HTR-8/SVneo (cell line): ENCODE measurements around the gene CMC4.
A peak's percentile ranks its signal among the peaks of the same experiment; 100 is the strongest.

ENCODE experiments used
- DNase-seq: peaks from one replicate; pipeline ENCODE4 v3.0.0; 2011; ENCODE audit warnings: low spot score, mixed read lengths; ENCODE audit not compliant: insufficient read length
- FAIRE-seq: peaks from 2 replicates; lab custom pipeline; 2011; peaks lifted over from hg19 to GRCh38; lab: Jason Lieb, UNC

Gene CMC4, protein sequence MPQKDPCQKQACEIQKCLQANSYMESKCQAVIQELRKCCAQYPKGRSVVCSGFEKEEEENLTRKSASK

DNA sequence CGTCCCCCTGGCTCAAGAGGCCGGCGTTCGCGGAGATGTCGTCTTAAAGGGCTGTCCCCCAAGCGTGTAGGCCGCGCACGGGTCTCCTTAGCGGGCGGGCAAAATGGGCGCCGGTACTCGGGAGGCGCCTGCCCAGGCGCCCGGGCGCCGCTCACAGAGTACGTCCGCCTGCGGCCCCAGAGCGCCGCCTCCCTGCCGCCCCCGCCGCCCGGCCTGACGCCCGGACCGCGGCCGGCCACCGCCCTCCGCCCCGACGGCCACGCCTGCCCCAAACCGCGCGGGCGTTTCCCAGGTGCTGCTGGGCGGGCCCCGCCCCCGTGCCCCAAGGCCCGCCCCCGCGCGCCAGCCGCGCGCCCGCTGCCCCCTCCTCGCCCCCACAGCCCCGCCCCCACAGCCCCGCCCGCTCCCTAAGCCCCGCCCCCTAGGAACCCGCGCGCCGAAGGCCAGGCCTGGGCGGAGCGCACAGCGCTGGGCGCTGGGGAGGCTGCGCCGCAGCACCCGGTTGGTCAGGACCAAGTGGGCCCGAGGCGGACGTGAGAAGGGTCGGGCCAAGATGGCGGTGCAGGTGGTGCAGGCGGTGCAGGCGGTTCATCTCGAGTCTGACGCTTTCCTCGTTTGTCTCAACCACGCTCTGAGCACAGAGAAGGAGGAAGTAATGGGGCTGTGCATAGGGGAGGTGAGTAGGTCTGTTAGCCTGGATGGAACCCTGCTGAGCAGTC is at the start of gene CMC4, which contains the start of the genes BRCC3 and MTCP1:
CMC4 (minus strand) TSS at position 162 of the 719 bp plus-strand sequence. CDS start 7,113 bp downstream, outside the sequence.
BRCC3 (plus strand) TSS at position 534 of the 719 bp plus-strand sequence; CDS start at position 554, 20 bp downstream.
MTCP1 (minus strand) TSS at position 162 of the 719 bp plus-strand sequence. CDS start 5,126 bp downstream, outside the sequence.
- DNase-seq (peak; percentile 63), FAIRE-seq (no peak)

- no peak for FAIRE-seq
- no peak for DNase-seq
Measured at GRCh38 chrX:155115174-155115819, 44.4 kb upstream of the CMC4 start.

DNA sequence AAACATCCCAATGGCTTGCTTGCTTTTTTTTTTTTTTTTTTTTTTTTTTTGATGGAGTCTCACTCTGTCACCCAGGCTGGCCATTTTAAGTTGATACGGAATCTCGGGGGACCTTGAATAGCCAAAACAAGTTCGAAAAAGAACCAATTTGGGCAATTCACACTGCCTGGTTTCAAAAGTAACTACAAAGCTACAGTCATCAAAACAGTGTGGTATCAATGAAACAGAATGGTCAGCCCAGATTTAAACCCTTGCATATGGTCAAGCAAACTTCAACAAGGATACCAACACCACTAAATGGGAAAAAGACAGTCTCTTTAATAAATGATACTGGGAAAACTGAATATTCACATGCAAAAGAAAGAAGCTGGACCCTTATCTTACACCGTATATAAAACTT is 42.2 kb upstream of the CMC4 start:
- DNase-seq (no peak), FAIRE-seq (no peak)

DNA sequence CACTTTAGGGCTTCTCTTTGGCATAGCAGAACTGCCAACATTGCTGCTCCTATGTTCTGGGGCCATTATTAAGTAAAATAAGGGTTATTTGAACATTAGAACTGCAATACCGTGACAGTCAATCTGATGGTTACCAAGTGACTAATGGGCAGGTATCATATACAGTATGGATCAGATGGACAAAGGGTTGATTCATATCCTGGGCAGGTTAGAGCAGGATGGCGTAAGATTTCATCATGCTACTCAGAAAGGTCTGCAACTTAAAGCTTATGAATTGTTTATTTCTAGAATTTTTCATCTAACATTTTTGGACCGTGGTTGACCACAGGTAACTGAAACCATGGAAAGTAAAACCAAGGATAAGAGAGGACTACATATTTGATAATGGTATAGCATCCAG is 41.2 kb upstream of the CMC4 start:
- DNase-seq, result no peak
- FAIRE-seq, result no peak

DNA sequence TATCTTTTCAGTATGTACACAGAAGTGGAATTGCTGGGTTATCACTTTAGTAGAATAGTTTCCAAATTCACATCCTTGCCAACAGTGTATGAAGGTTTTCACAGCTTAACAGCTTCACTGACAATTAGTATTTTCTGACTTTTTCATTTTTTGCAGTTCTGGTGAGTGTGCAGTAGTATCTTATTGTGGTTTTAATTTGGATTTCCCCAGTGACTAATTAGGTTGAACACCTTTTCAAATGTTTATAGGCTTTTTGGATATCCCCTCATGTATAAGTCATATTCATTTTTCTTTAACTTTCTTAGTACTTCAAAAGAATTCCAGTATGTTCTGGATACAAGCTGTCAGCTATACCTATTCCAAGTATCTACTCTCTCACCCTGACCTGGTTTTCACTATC is 37.5 kb upstream of the CMC4 start:
- FAIRE-seq, result no peak

DNA sequence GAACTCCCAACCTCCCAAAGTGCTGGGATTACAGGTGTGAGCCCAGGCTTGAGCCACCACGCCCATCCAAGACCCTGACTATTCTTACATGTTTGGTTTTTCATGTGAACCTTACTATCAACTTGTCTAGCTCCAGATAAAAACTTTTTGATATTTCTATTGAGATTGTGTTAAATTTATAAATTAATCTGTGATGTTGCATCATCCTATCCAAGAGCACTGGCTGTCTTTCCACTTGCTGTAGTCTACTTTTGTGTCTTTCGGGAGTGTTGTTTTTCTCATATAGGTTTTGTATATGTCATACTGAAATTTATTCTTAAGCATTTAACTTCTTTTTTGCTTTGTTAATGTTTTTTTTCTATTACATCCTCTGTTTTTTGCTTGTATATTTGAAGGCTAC is 35.0 kb upstream of the CMC4 start:
- DNase-seq (no peak), FAIRE-seq (no peak)

More for the DNA sequence above, 37.5 kb upstream of the CMC4 start:
- no peak for DNase-seq

- DNase-seq (peak; percentile 1), FAIRE-seq (no peak)
Measured at GRCh38 chrX:155094468-155095061, 23.6 kb upstream of the CMC4 start.

GRCh38 chrX:155086961-155087735 is 16.2 kb upstream of the CMC4 start:
- no peak for FAIRE-seq

GRCh38 chrX:155086202-155086840 is 15.4 kb upstream of the CMC4 start:
- FAIRE-seq, result no peak

More at GRCh38 chrX:155086961-155087735, 16.2 kb upstream of the CMC4 start:
- no peak for DNase-seq

GRCh38 chrX:155071694-155072280 is 851 bp upstream of the CMC4 start:
- FAIRE-seq, result no peak

More at GRCh38 chrX:155086202-155086840, 15.4 kb upstream of the CMC4 start:
- DNase-seq, result no peak

DNA sequence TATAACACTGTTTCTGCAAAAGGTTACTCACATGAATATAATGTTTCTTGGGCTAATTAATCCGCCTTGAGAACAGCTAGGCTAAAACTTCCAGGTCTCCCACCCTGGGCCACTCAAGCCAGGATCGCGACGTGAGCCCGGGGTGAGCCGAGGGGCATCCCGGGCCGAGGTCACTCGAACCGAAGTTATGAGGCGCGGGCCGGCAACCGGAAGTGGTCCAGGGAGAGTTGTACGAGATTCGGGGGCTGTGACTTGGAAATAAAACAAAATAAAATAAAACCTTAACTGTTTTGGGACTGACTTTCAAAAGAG is 317 bp downstream of the CMC4 start:
- FAIRE-seq, result no peak
- peak; percentile 2 for DNase-seq

More at GRCh38 chrX:155071694-155072280, 851 bp upstream of the CMC4 start:
- DNase-seq, result no peak

DNA sequence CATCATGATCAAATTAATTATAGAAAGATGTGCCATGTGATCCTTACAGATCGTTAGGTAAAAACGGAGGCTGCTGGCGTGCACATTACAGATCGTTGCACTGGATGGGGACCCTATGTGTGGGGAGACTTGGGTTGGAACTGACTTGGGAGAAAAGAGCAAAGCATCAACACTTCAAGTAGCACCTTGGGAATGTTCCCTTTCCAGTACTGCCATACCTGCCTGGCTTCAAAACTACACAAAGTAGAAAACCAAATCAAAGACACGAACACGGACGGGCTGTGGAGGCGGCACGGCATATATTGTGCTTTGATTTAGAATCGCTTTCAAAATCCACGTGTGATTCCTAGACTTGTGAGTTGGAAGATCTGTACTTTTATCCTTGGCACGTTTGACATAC is 898 bp downstream of the CMC4 start:
- no peak for FAIRE-seq

GRCh38 chrX:155069414-155069813 is 1.5 kb downstream of the CMC4 start:
- no peak for FAIRE-seq

More for the DNA sequence above, 898 bp downstream of the CMC4 start:
- no peak for DNase-seq

DNA sequence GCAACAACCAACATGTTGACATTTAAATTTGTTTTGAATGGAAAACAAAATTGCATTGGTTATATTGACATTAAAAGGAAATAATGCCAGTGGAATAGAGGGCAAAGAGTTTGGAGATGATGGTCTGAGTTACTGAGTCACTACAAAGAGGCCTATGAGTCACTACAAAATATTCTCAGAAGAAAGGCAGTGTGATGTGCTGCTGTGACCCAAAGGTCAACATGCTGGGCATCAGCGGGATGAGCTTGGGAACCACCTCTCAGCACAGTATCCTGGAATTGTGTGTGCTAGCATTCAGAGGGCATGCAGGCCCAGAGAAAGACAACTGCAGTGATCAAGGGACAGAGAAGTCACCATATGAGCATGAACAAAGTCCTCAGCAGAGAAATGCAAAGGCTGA is 2.8 kb downstream of the CMC4 start:
- DNase-seq, result peak; percentile 17
- no peak for FAIRE-seq

More at GRCh38 chrX:155069414-155069813, 1.5 kb downstream of the CMC4 start:
- DNase-seq, result no peak

- FAIRE-seq (no peak), DNase-seq (peak; percentile 10)
Measured at GRCh38 chrX:155065035-155065734, 5.8 kb downstream of the CMC4 start.

GRCh38 chrX:155061760-155062159 is 9.2 kb downstream of the CMC4 start:
- FAIRE-seq (no peak), DNase-seq (no peak)

DNA sequence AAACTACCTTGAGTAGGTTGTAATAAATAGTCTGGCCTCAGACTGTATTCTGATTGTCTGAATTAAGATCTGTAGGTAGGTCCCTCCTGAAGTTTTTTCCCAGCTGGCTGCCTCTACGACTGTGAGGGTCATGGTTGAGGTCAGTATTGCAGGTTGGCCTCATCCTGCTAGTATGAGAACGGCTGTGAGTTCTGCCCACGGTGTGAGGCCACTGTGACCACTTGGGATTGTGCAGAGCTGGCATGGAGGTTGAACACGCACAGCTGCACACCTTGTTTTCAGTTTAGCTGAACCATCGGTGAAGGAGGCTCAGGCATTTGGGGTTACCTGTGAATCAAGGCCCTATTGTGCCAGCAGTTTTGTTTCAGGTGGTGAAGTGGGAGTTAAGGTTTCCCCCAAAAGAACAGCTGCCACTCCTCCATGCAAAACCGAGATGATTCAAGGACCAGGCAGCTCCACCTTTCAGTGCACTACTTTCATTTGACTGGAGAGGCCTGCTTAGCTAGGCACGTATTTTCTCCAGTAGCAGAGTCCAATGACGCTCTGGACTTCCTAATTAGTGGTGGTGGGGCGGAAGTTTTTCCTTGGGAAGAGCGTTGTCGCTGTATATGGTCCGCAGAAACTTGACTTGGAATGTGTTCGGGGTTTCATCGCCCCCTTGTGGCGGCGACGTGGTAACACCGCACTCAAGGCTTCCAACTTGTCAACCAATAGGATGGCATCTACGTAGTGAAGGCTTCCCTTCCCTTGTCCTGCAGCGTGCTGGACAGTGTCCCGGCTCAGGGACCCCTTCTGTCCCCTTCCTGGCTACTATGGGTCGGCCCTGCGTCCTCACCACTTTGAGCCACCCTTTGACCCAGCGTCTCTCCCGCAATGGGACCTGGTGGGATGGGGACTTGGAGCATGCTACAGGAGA is 13.8 kb downstream of the CMC4 start:
- DNase-seq (peak; percentile 25), FAIRE-seq (no peak)

DNA sequence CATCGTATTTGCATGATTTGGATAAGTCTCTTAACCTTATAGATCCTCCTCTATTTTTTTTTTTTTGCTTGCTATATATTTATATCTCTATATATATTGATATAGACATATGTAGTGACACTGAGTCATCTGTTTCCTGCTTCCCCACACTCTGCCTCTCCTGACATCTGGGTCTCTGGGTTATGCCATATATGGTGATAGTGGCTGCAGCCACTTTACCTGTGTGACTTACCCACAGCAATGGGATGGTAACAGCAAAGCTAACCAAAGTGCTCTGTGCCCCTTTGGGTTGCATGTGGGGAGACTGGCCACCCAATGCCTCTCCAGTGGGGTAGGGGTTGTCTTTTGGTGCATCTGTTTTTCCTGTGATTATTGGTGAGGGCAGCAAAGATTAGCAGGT is 14.5 kb downstream of the CMC4 start:
- FAIRE-seq (no peak), DNase-seq (no peak)
